ENCODE measurements around the gene OTOP2.

The OTOP2 gene

DNA sequence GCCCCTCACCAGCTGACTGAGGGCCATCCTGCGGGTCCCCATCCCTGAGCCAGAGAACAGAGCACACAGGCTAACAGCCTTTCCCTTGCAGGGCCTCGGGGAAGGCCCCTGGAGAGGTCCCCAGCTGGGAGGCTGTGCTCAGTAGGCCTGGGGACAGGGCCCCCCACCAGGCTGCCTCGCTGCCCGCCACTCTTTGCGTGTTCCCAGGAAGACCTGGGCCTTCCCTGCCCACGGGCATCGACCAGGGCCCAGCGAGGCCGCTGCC is 47.7 kb downstream of the OTOP2 start:
- no peaks in the 10 kb centered on the region for H3K36me3 ChIP-seq (ENCODE audit: low read depth)
- H3K4me1 ChIP-seq (ENCODE audit: insufficient read depth, poor library complexity, severe bottlenecking): peaks cover 3% of the 10 kb centered on the region
- H3K9me3 ChIP-seq (ENCODE audit: severe bottlenecking): no peaks in the 10 kb centered on the region
- DNase-seq (ENCODE audit: low spot score) (no peak), ATAC-seq (ENCODE audit: low read depth) (peak; percentile 18; the same call in 2 of the 3 replicates)
- H3K27me3 ChIP-seq (ENCODE audit: insufficient read depth, poor library complexity, severe bottlenecking): peaks cover 16% of the 10 kb centered on the region
- TF ChIP-seq, protein P1, sequence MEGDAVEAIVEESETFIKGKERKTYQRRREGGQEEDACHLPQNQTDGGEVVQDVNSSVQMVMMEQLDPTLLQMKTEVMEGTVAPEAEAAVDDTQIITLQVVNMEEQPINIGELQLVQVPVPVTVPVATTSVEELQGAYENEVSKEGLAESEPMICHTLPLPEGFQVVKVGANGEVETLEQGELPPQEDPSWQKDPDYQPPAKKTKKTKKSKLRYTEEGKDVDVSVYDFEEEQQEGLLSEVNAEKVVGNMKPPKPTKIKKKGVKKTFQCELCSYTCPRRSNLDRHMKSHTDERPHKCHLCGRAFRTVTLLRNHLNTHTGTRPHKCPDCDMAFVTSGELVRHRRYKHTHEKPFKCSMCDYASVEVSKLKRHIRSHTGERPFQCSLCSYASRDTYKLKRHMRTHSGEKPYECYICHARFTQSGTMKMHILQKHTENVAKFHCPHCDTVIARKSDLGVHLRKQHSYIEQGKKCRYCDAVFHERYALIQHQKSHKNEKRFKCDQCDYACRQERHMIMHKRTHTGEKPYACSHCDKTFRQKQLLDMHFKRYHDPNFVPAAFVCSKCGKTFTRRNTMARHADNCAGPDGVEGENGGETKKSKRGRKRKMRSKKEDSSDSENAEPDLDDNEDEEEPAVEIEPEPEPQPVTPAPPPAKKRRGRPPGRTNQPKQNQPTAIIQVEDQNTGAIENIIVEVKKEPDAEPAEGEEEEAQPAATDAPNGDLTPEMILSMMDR (IDR thresholded peaks at IDR 0.05; ENCODE audit: poor library complexity, severe bottlenecking): no peak
- H3K4me3 ChIP-seq (ENCODE audit: severe bottlenecking): peak overlapping the region; percentile 48
- H3K27ac ChIP-seq (ENCODE audit: poor library complexity, severe bottlenecking): no peak overlapping the region

- H3K9me3 ChIP-seq (ENCODE audit: severe bottlenecking): no peaks in the 10 kb centered on the region
- TF ChIP-seq, protein P1 (IDR thresholded peaks at IDR 0.05; ENCODE audit: poor library complexity, severe bottlenecking): no peak
- peaks cover 3% of the 10 kb centered on the region for H3K4me1 ChIP-seq (ENCODE audit: insufficient read depth, poor library complexity, severe bottlenecking)
- H3K36me3 ChIP-seq (ENCODE audit: low read depth): no peaks in the 10 kb centered on the region
- H3K27ac ChIP-seq (ENCODE audit: poor library complexity, severe bottlenecking): no peak within 1 kb of the TSS
- peak within 1 kb of the TSS; percentile 48 for H3K4me3 ChIP-seq (ENCODE audit: severe bottlenecking)
- peaks cover 16% of the 10 kb centered on the region for H3K27me3 ChIP-seq (ENCODE audit: insufficient read depth, poor library complexity, severe bottlenecking)
- ATAC-seq (ENCODE audit: low read depth) (peak; percentile 76), DNase-seq (ENCODE audit: low spot score) (no peak)
Observed at GRCh38 chr17:74972107-74972972, 48.3 kb downstream of the OTOP2 start, which contains the start of gene HID1. HID1 (minus strand) TSS chr17:74972759; CDS start chr17:74972656, 103 bp downstream.

GRCh38 chr17:74972973-74973328 is 48.9 kb downstream of the OTOP2 start:
- Histone ChIP-seq H3K4me1 (ENCODE audit: insufficient read depth, poor library complexity, severe bottlenecking) (peaks cover 3% of the 10 kb centered on the region), H3K27me3 (ENCODE audit: insufficient read depth, poor library complexity, severe bottlenecking) (peaks cover 16% of the 10 kb centered on the region), H3K36me3 (ENCODE audit: low read depth) (no peaks in the 10 kb centered on the region), H3K4me3 (ENCODE audit: severe bottlenecking) (peak overlapping the region; percentile 48), H3K9me3 (ENCODE audit: severe bottlenecking) (no peaks in the 10 kb centered on the region), H3K27ac (ENCODE audit: poor library complexity, severe bottlenecking) (no peak overlapping the region)
- TF ChIP-seq, protein P1 (IDR thresholded peaks at IDR 0.05; ENCODE audit: poor library complexity, severe bottlenecking): no peak
- ATAC-seq (ENCODE audit: low read depth) (peak; percentile 9; the same call in 2 of the 3 replicates), DNase-seq (ENCODE audit: low spot score) (no peak)

DNA sequence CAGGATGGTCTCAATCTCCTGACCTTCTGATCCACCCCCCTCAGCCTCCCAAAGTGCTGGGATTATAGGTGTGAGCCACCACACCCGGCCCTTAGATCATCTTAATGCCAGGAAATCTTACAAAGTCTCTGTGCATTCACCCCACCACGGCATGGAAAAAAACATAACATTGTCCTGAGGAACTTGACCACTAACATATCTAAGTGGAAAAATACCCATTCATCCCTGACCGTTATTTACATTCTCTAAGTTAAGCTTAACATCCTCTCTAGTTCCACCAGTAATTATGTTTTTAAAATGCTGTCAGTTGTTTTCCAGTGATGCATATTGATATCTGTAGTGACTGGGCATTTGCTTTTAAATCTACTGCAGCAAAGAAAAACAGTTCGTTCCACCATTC is 51.9 kb downstream of the OTOP2 start:
- Histone ChIP-seq H3K9me3 (ENCODE audit: severe bottlenecking) (no peaks in the 10 kb centered on the region), H3K4me1 (ENCODE audit: insufficient read depth, poor library complexity, severe bottlenecking) (peaks cover 3% of the 10 kb centered on the region), H3K36me3 (ENCODE audit: low read depth) (no peaks in the 10 kb centered on the region), H3K27ac (ENCODE audit: poor library complexity, severe bottlenecking) (no peak overlapping the region), H3K4me3 (ENCODE audit: severe bottlenecking) (no peak overlapping the region), H3K27me3 (ENCODE audit: insufficient read depth, poor library complexity, severe bottlenecking) (peaks cover 16% of the 10 kb centered on the region)
- TF ChIP-seq, protein P1 (IDR thresholded peaks at IDR 0.05; ENCODE audit: poor library complexity, severe bottlenecking): no peak
- DNase-seq (ENCODE audit: low spot score) (no peak), ATAC-seq (ENCODE audit: low read depth) (no peak)

GRCh38 chr17:74977802-74978201 is 53.7 kb downstream of the OTOP2 start:
- DNase-seq (ENCODE audit: low spot score) (no peak), ATAC-seq (ENCODE audit: low read depth) (no peak)
- TF ChIP-seq, protein P1 (IDR thresholded peaks at IDR 0.05; ENCODE audit: poor library complexity, severe bottlenecking): no peak

More at GRCh38 chr17:74977802-74978201, 53.7 kb downstream of the OTOP2 start:
- Histone ChIP-seq H3K4me3 (ENCODE audit: severe bottlenecking) (no peak overlapping the region), H3K4me1 (ENCODE audit: insufficient read depth, poor library complexity, severe bottlenecking) (peaks cover 6% of the 10 kb centered on the region), H3K9me3 (ENCODE audit: severe bottlenecking) (no peaks in the 10 kb centered on the region), H3K27me3 (ENCODE audit: insufficient read depth, poor library complexity, severe bottlenecking) (peaks cover 14% of the 10 kb centered on the region), H3K36me3 (ENCODE audit: low read depth) (no peaks in the 10 kb centered on the region), H3K27ac (ENCODE audit: poor library complexity, severe bottlenecking) (no peak overlapping the region)
